ENCODE data around the gene DDX54. TPM values are rescaled to one million over a fixed set of nuclear protein-coding genes. Genes with fewer than 3 reads are reported as not detected.
A peak's percentile ranks its signal among the peaks of the same experiment; 100 is the strongest.

The DDX54 gene
- total and polyA plus RNA-seq, 12 donors, result 16.5 to 52.7 (median 37.5) TPM

- no peak for TF ChIP-seq CTCF (IDR thresholded peaks at IDR 0.05)
- Histone ChIP-seq H3K4me3 (no peak overlapping the region), H3K36me3 (peaks cover 0 to 24% (median 9%) of the 10 kb centered on the region in 9 donors), H3K4me1 (peaks cover 0 to 45% (median 21%) of the 10 kb centered on the region in 9 donors), H3K27ac (peak overlapping the region in 1 of 10 donors; percentile 13), H3K9me3 (no peaks in the 10 kb centered on the region), H3K27me3 (no peaks in the 10 kb centered on the region)
- intact Hi-C loops (cut with DNase I), result loop anchor here (5.0 to 10.0 kb wide), 6 partner anchors 37 to 232 kb away; partner anchors contain the start of gene SDSL (in 7 of the 10)
- no peak for DNase-seq
- peak in 1 of 8 donors; percentile 9 for ATAC-seq
- WGBS, 2 donors, result 96 to 98% methylated on average over 13 of the region's 13 CpGs
Measured at GRCh38 chr12:113195598-113195997, 10.3 kb upstream of the DDX54 start.

- Histone ChIP-seq H3K27ac (peak overlapping the region in 4 of 10 donors; percentile 15 to 77 (median 60)), H3K4me3 (no peak overlapping the region), H3K4me1 (peaks cover 0 to 39% (median 21%) of the 10 kb centered on the region in 9 donors), H3K27me3 (no peaks in the 10 kb centered on the region), H3K9me3 (no peaks in the 10 kb centered on the region), H3K36me3 (peaks cover 0 to 29% (median 9%) of the 10 kb centered on the region in 9 donors)
- DNase-seq, result no peak
- no peak for TF ChIP-seq CTCF (IDR thresholded peaks at IDR 0.05)
- 77 to 81% methylated on average over 4 of the region's 4 CpGs for WGBS, 2 donors
- ATAC-seq, result peak in 1 of 8 donors; percentile 2
- intact Hi-C loops (cut with DNase I), result loop anchor here (5.0 to 10.0 kb wide), 6 partner anchors 37 to 232 kb away; partner anchors contain the start of gene SDSL (in 7 of the 10)
Measured at GRCh38 chr12:113194971-113195391, 9.7 kb upstream of the DDX54 start.

GRCh38 chr12:113191227-113191626 is 5.9 kb upstream of the DDX54 start:
- Histone ChIP-seq H3K27me3 (no peaks in the 10 kb centered on the region), H3K36me3 (peaks cover 0 to 49% (median 9%) of the 10 kb centered on the region in 9 donors), H3K4me3 (no peak overlapping the region), H3K4me1 (peaks cover 3 to 44% (median 29%) of the 10 kb centered on the region in 9 donors), H3K9me3 (no peaks in the 10 kb centered on the region), H3K27ac (no peak overlapping the region)
- TF ChIP-seq CTCF (IDR thresholded peaks at IDR 0.05), result no peak
- 93% methylated on average over 19 of the region's 19 CpGs for WGBS, 2 donors
- DNase-seq (no peak), ATAC-seq (no peak)
- intact Hi-C loops (cut with DNase I), result loop anchor here in 3 of 10 donors (10.0 kb wide), 1 partner anchor 234 kb away; the partner anchor contains the start of gene SDSL (in 3 of the 3)

GRCh38 chr12:113190761-113191160 is 5.5 kb upstream of the DDX54 start:
- H3K27ac ChIP-seq, result no peak overlapping the region
- intact Hi-C loops (cut with DNase I), result loop anchor here in 3 of 10 donors (10.0 kb wide), 1 partner anchor 234 kb away; the partner anchor contains the start of gene SDSL (in 3 of the 3)

More at GRCh38 chr12:113190761-113191160, 5.5 kb upstream of the DDX54 start:
- peaks cover 3 to 48% (median 33%) of the 10 kb centered on the region in 9 donors for H3K4me1 ChIP-seq
- H3K27me3 ChIP-seq, result no peaks in the 10 kb centered on the region
- WGBS, 2 donors, result 91 to 95% methylated on average over 4 of the region's 4 CpGs
- H3K4me3 ChIP-seq, result no peak overlapping the region
- no peaks in the 10 kb centered on the region for H3K9me3 ChIP-seq
- H3K36me3 ChIP-seq, result peaks cover 0 to 49% (median 9%) of the 10 kb centered on the region in 9 donors
- DNase-seq (no peak), ATAC-seq (no peak)
- TF ChIP-seq CTCF (IDR thresholded peaks at IDR 0.05), result no peak

Measured in heart right ventricle (tissue), 16 donors.